GM23338 (cell line): ENCODE measurements around the gene RRP36.
"Not testable (repeated sequence)": the region's sequence is repeated elsewhere in the genome, so short reads cannot be mapped to it uniquely, and the experiment has no call there.

ENCODE experiments used
- CTCF ChIP-seq, 2 experiments: fragments of 200-600 bp in 1 of 2; sonication (generic) in 1 of 2; conservative IDR thresholded peaks; 2 replicates each; pipeline versions ENCODE4 v1.5.1 to v1.6.1; 2016 to 2017; ENCODE audit warnings: antibody characterized with exemption in 2 of 2, low read depth in 2 of 2, mild to moderate bottlenecking in 2 of 2, moderate library complexity in 1 of 2
- ETS1 ChIP-seq: IDR thresholded peaks from 2 replicates; pipeline ENCODE4 v1.6.1; 2016; ENCODE audit warnings: antibody characterized with exemption
- EZH2 ChIP-seq: fragments of 200-600 bp; sonication (generic); IDR thresholded peaks from one replicate; pipeline ENCODE4 v1.8.0; 2017; ENCODE audit warnings: antibody characterized with exemption, mild to moderate bottlenecking, low read depth; ENCODE audit not compliant: unreplicated experiment
- EZH2phosphoT487 ChIP-seq: fragments of 200-600 bp; sonication (generic); IDR thresholded peaks from one replicate; pipeline ENCODE4 v1.8.1; 2018; ENCODE audit warnings: antibody characterized with exemption; ENCODE audit not compliant: unreplicated experiment
- JUNB ChIP-seq: IDR thresholded peaks from one replicate; pipeline ENCODE4 v1.6.1; 2016; ENCODE audit warnings: antibody characterized with exemption; ENCODE audit not compliant: unreplicated experiment
- POLR2AphosphoS5 ChIP-seq: IDR thresholded peaks from 2 replicates; pipeline ENCODE4 v1.6.1; 2016; ENCODE audit warnings: antibody characterized with exemption, low read depth

GRCh38 chr6:42998205-42998604 lies 23.2 kb upstream of the RRP36 start:
- not testable (repeated sequence) for TF ChIP-seq CTCF (conservative IDR thresholded peaks at IDR 0.05; ENCODE audit: low read depth in 2 of 2); EZH2phosphoT487; JUNB; POLR2AphosphoS5; EZH2; ETS1
